Fibroblast of mammary gland (primary cell): ENCODE data around the gene TMEM44.
A peak's percentile ranks its signal among the peaks of the same experiment; 100 is the strongest.
"Not testable (repeated sequence)": the region's sequence is repeated elsewhere in the genome, so short reads cannot be mapped to it uniquely, and the experiment has no call there.

Experiments used
- DNase-seq: peaks from one replicate; pipeline ENCODE4 v3.0.0-alpha.2; 2010; ENCODE audit warnings: low read depth
- H3K4me3 ChIP-seq: 2 replicates; pipeline ENCODE4 v1.5.1; 2011; ENCODE audit warnings: low read depth, mild to moderate bottlenecking, low read length, moderate library complexity; ENCODE audit not compliant: control insufficient read depth
- CTCF ChIP-seq: conservative IDR thresholded peaks from 2 replicates; pipeline ENCODE4 v1.5.1; 2011; ENCODE audit warnings: low read depth, low read length, inconsistent platforms; ENCODE audit not compliant: control insufficient read depth, insufficient read depth

TMEM44 gene

GRCh38 chr3:194548346-194549321 is 84.6 kb downstream of the TMEM44 start:
- TF ChIP-seq CTCF, result no peak
- no peak for DNase-seq
- no peak overlapping the region for H3K4me3 ChIP-seq

- no peak for TF ChIP-seq CTCF
These were observed 86.2 kb downstream of the TMEM44 start for GRCh38 chr3:194547042-194547441.

GRCh38 chr3:194545538-194545937 is 87.7 kb downstream of the TMEM44 start:
- H3K4me3 ChIP-seq, DNase-seq: not testable (repeated sequence)

More at GRCh38 chr3:194547042-194547441, 86.2 kb downstream of the TMEM44 start:
- H3K4me3 ChIP-seq, result no peak overlapping the region
- DNase-seq, result no peak

- H3K4me3 ChIP-seq, result no peak overlapping the region
- DNase-seq, result no peak
- no peak for TF ChIP-seq CTCF
These were observed 89.7 kb downstream of the TMEM44 start for GRCh38 chr3:194543550-194543949.

- no peak overlapping the region for H3K4me3 ChIP-seq
- TF ChIP-seq CTCF, result no peak
- no peak for DNase-seq
These were observed 91.7 kb downstream of the TMEM44 start for GRCh38 chr3:194541483-194541882.

GRCh38 chr3:194540274-194540905 is 92.8 kb downstream of the TMEM44 start:
- H3K4me3 ChIP-seq, result no peak overlapping the region
- DNase-seq, result peak; percentile 41
- TF ChIP-seq CTCF, result no peak

- DNase-seq, result no peak
- no peak overlapping the region for H3K4me3 ChIP-seq
- TF ChIP-seq CTCF, result no peak
These were observed 93.7 kb downstream of the TMEM44 start for GRCh38 chr3:194539498-194539897.
